HepG2 (cell line): Measurements from ENCODE around the gene TMC8. TPM values are rescaled to one million over a fixed set of nuclear protein-coding genes. Genes with fewer than 3 reads are reported as not detected.
A peak's percentile ranks its signal among the peaks of the same experiment; 100 is the strongest.

Experiments used
- ATAC-seq: fragments of 200-7000 bp; cut with Tn5 transposase; 3 replicates; pipeline ENCODE4 v1.9.1; 2020; ENCODE audit warnings: mild to moderate bottlenecking, moderate library complexity
- BruUV-seq: library from RNA; stranded (reverse); fragments of 400-500 nt; replicated peaks from 2 replicates; lab custom pipeline; 2021; lab: Mats Ljungman, UMichigan
- CTCF ChIA-PET: fragments of 300-600 bp; formaldehyde crosslinking; extraction: SDS; loops from one replicate; lab custom pipeline; 2021; ENCODE audit warnings: low total read pairs, inconsistent platforms, low intra/inter-chr PET ratio; lab: Yijun Ruan, JAX
- POLR2A ChIA-PET: fragments of 350-600 bp; sonication (Branson Sonifier 250); formaldehyde crosslinking; loops from one replicate; lab custom pipeline; 2020; ENCODE audit warnings: antibody characterized with exemption, inconsistent platforms; lab: Yijun Ruan, JAX
- DNase-seq: peaks from one replicate; pipeline ENCODE4 v3.0.0-alpha.2; 2015; ENCODE audit warnings: low spot score
- FAIRE-seq: peaks from 3 replicates; lab custom pipeline; 2011; peaks lifted over from hg19 to GRCh38; lab: Jason Lieb, UNC
- H2AFZ ChIP-seq: one replicate; pipeline ENCODE4 v1.6.1; 2011; ENCODE audit warnings: low read length, inconsistent platforms
- H3K27ac ChIP-seq: fragments of 300-600 bp; 3 replicates; pipeline ENCODE4 v1.8.0; 2011; ENCODE audit warnings: mixed run types, mild to moderate bottlenecking, mixed read lengths, low read length, inconsistent platforms; ENCODE audit not compliant: insufficient read depth; ENCODE audit errors: extremely low read length
- H3K27me3 ChIP-seq, 2 experiments: fragments of 200-600 bp in 1 of 2; 2 replicates in 1 of 2; 3 replicates in 1 of 2; pipeline versions ENCODE4 v1.6.0 to v1.8.0; 2011; ENCODE audit warnings: low read length in 2 of 2, mild to moderate bottlenecking in 2 of 2, moderate library complexity in 2 of 2, inconsistent platforms in 1 of 2; ENCODE audit not compliant: insufficient read depth in 2 of 2, control insufficient read depth in 1 of 2
- H3K36me3 ChIP-seq, 2 experiments: fragments of 200-600 bp in 1 of 2; replicated peaks in 1 of 2; 2 replicates in 1 of 2; 3 replicates in 1 of 2; pipeline versions ENCODE4 v1.5.1 to v1.8.0; 2011; ENCODE audit warnings: low read length in 2 of 2, inconsistent platforms in 1 of 2; ENCODE audit not compliant: insufficient read depth in 2 of 2, control insufficient read depth in 1 of 2
- H3K4me1 ChIP-seq: 2 replicates; pipeline ENCODE4 v1.5.1; 2012; ENCODE audit warnings: low read length, inconsistent platforms; ENCODE audit not compliant: insufficient read depth
- H3K4me2 ChIP-seq: 2 replicates; pipeline ENCODE4 v1.6.0; 2011; ENCODE audit warnings: low read depth, low read length, inconsistent platforms
- H3K4me3 ChIP-seq, 3 experiments: fragments of 200-600 bp in 1 of 3; sonication (generic), shearing (Covaris generic) in 1 of 3; replicated peaks in 1 of 3; 2 replicates each; pipeline ENCODE4 v1.5.1; 2011 to 2016; ENCODE audit warnings: low read length in 3 of 3, inconsistent platforms in 2 of 3, low read depth in 2 of 3, mild to moderate bottlenecking in 2 of 3, control low read depth in 1 of 3, mixed read lengths in 1 of 3; ENCODE audit not compliant: insufficient read depth in 1 of 3
- H3K79me2 ChIP-seq: one replicate; pipeline ENCODE4 v1.6.1; 2011; ENCODE audit warnings: low read length, inconsistent platforms; ENCODE audit not compliant: insufficient read depth
- H3K9ac ChIP-seq: 2 replicates; pipeline ENCODE4 v1.6.0; 2011; ENCODE audit warnings: mild to moderate bottlenecking, low read depth, low read length, inconsistent platforms; ENCODE audit not compliant: insufficient read depth
- H3K9me3 ChIP-seq: 2 replicates; pipeline ENCODE4 v1.5.1; 2012; ENCODE audit warnings: mild to moderate bottlenecking, low read length
- H4K20me1 ChIP-seq: 2 replicates; pipeline ENCODE4 v1.6.0; 2011; ENCODE audit warnings: inconsistent platforms, mild to moderate bottlenecking, low read length, moderate library complexity; ENCODE audit not compliant: insufficient read depth
- AHR ChIP-seq: IDR thresholded peaks from 2 replicates; pipeline ENCODE4 v1.6.1; 2018; ENCODE audit warnings: missing genetic modification reagents, missing compliant biosample characterization
- FOXK1 ChIP-seq: sonication (generic); formaldehyde crosslinking; IDR thresholded peaks from 2 replicates; pipeline ENCODE4 v1.4.0; 2020; ENCODE audit warnings: low read depth, missing genetic modification reagents, borderline replicate concordance
- MBD4 ChIP-seq: IDR thresholded peaks from 2 replicates; pipeline ENCODE4 v1.6.1; 2012; ENCODE audit warnings: low read length, inconsistent platforms, borderline replicate concordance
- MIER2 ChIP-seq: IDR thresholded peaks from 2 replicates; pipeline ENCODE4 v1.6.1; 2016; ENCODE audit warnings: missing biosample characterization, missing genetic modification reagents
- MIER3 ChIP-seq: IDR thresholded peaks from 2 replicates; pipeline ENCODE4 v1.6.1; 2016; ENCODE audit warnings: missing compliant biosample characterization, borderline replicate concordance
- NAIF1 ChIP-seq: sonication (generic); formaldehyde crosslinking; IDR thresholded peaks from 2 replicates; pipeline ENCODE4 v1.5.0; 2020; ENCODE audit warnings: mild to moderate bottlenecking, missing genetic modification reagents, borderline replicate concordance
- PRMT3 ChIP-seq: sonication (generic); formaldehyde crosslinking; IDR thresholded peaks from 2 replicates; pipeline ENCODE4 v1.8.1; 2022; ENCODE audit warnings: low read depth, mild to moderate bottlenecking, moderate library complexity, missing genetic modification reagents, borderline replicate concordance
- SALL2 ChIP-seq: sonication (generic); formaldehyde crosslinking; IDR thresholded peaks from 2 replicates; pipeline ENCODE4 v1.8.1; 2023; ENCODE audit warnings: mild to moderate bottlenecking, missing genetic modification reagents, inconsistent platforms
- SOX6 ChIP-seq, 2 experiments: fragments of 450-650 bp in 1 of 2; sonication (generic) in 1 of 2; formaldehyde crosslinking in 1 of 2; IDR thresholded peaks; 2 replicates each; pipeline versions ENCODE4 v1.4.0 to v1.6.1; 2017 to 2020; ENCODE audit warnings: antibody characterized with exemption in 1 of 2, mild to moderate bottlenecking in 1 of 2, missing genetic modification reagents in 1 of 2
- ZNF138 ChIP-seq: sonication (generic); formaldehyde crosslinking; IDR thresholded peaks from 2 replicates; pipeline ENCODE4 v1.5.0; 2020; ENCODE audit warnings: mild to moderate bottlenecking, low read depth, missing genetic modification reagents
- WGBS: methylation state at CpG from one replicate; pipeline ENCODE4 v1.1.6; 2017; ENCODE audit warnings: low lambda C conversion rate; 5-methylcytosine and 5-hydroxymethylcytosine counted together
- in situ Hi-C: cut with HindIII; loops from 2 replicates; pipeline ENCODE4 v1.10.0; 2017; ENCODE audit warnings: low pct_unique_long_range_greater_than_20kb; ENCODE audit not compliant: extremely low pct_ligation_motif_present
- intact Hi-C: fragments of 100-400 bp; cut with micrococcal nuclease; formaldehyde crosslinking; loops from one replicate; pipeline ENCODE4 v1.10.0; 2022; ENCODE audit not compliant: unreplicated experiment
- polyA plus RNA-seq, 8 experiments: library from polyadenylated mRNA; depleted of rRNA in 3 of 8; stranded (reverse) in 7 of 8; unstranded in 1 of 8; fragments of >200 nt; fragmentation: Illumina TruSeq in 4 of 8; extraction: Trizol in 4 of 8; gene quantifications; 2 replicates each; pipeline versions ENCODE4 v1.2.1 to v1.2.3, GENCODE V29; 2011 to 2016; ENCODE audit warnings: low read depth in 4 of 8, missing spikeins in 1 of 8, mixed read lengths in 1 of 8; ENCODE audit not compliant: insufficient read depth in 1 of 8
- total RNA-seq, 5 experiments: library from RNA; depleted of rRNA; stranded (reverse); fragments of >200 nt; fragmentation: Illumina TruSeq; extraction: Trizol; gene quantifications; 2 replicates each; pipeline ENCODE4 v1.2.3, GENCODE V29; 2016; ENCODE audit warnings: low read depth in 1 of 5
- TF ChIP-seq, protein P1 (sequence below): sonication (generic); formaldehyde crosslinking; IDR thresholded peaks from 2 replicates; pipeline ENCODE4 v1.8.1; 2023; ENCODE audit warnings: mild to moderate bottlenecking, missing genetic modification reagents
- TF ChIP-seq, protein P2 (sequence below): sonication (generic); formaldehyde crosslinking; IDR thresholded peaks from 2 replicates; pipeline ENCODE4 v1.4.0; 2020; ENCODE audit warnings: missing genetic modification reagents
- TF ChIP-seq, protein P3 (sequence below): sonication (generic); formaldehyde crosslinking; IDR thresholded peaks from 2 replicates; pipeline ENCODE4 v1.5.0; 2020; ENCODE audit warnings: mild to moderate bottlenecking, missing genetic modification reagents

The TMC8 gene
- total and polyA plus RNA-seq, 2 of the 13 experiments (the other 11 are each of a cell fraction or from before 2014, with no cell fraction given): 0.53 to 7.8 TPM

DNA sequence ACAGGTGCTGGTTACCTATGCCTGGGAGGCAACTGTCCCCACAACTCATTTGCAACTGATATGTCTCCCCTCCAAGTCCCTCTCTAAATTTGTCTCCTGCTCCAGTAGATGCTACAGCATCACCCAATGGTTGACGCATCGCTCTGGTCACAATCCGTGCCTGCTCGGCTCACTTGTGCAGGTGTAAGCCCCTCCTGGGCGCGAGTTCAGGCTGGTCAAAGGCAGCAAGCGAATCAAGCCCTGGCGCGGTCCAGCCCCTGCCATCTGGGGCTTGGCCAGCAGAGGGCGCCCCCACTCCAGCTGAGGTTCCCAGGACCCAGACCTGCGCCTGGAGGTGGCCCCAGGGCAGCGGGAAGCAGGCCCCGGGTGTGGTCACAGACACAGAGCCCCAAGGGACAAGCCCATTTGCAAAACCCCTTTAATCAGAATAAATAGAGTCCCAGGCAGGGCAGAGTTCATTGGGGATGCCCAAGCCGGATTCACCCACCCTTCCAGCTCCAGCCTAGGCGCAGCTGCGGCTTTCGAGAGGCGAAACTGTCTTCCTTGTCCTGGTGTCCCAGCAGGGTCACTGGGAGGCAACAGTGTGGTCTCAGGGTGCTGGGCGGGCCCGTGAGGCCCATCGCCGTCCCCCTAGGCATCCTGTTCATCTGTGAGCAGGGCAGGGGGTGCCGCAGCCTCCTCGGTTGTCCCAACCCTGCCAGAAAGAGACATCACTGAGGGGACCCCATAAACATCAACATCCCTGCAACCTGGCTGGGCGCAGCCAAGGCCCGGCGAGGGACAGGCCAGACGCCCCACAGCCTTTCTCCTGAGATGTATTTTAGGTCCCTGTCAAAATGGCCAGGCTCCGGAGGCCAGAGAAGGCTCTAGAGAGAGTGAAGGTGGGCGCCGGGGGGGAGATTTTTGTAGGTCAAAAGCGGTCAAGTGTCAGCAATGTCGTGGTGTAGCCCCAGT lies 17.8 kb upstream of the TMC8 start:
- DNase-seq (peak; percentile 52), ATAC-seq (peak; percentile 74), FAIRE-seq (peak; percentile 77)
- Histone ChIP-seq H3K9ac (no peak overlapping the region), H3K4me3 (no peak overlapping the region), H3K79me2 (no peaks in the 10 kb centered on the region), H3K27me3 (no peaks in the 10 kb centered on the region), H3K4me2 (no peak overlapping the region), H3K9me3 (no peaks in the 10 kb centered on the region), H4K20me1 (peaks cover 11% of the 10 kb centered on the region; the same call in 1 of the 2 replicates), H3K36me3 (peaks cover 11 to 37% of the 10 kb centered on the region in 2 experiments), H3K27ac (no peak overlapping the region), H2AFZ (no peak overlapping the region), H3K4me1 (peaks cover 29% of the 10 kb centered on the region)
- 78% methylated on average over 25 of the region's 33 CpGs for WGBS
- intact Hi-C loops (loop anchor here (1.0 to 5.0 kb wide), 2 partner anchors 75 to 139 kb away; partner anchors contain the start of genes AFMID and TK1), in situ Hi-C loops (loop anchor here (5.0 kb wide), 1 partner anchor 75 kb away; the partner anchor contains the start of genes AFMID and TK1)
- ChIA-PET CTCF (interaction anchor here (0.9 to 2.5 kb wide), 8 partner anchors 22 to 140 kb away, joined by 3 to 18 read pairs (median 6); partner anchors contain the start of gene AFMID), POLR2A (interaction anchor here (1.2 kb wide), 1 partner anchor 15 kb away, joined by 5 read pairs; no protein-coding TSS in a partner anchor)
- no TSS peak for BruUV-seq
- TF ChIP-seq, protein P1, sequence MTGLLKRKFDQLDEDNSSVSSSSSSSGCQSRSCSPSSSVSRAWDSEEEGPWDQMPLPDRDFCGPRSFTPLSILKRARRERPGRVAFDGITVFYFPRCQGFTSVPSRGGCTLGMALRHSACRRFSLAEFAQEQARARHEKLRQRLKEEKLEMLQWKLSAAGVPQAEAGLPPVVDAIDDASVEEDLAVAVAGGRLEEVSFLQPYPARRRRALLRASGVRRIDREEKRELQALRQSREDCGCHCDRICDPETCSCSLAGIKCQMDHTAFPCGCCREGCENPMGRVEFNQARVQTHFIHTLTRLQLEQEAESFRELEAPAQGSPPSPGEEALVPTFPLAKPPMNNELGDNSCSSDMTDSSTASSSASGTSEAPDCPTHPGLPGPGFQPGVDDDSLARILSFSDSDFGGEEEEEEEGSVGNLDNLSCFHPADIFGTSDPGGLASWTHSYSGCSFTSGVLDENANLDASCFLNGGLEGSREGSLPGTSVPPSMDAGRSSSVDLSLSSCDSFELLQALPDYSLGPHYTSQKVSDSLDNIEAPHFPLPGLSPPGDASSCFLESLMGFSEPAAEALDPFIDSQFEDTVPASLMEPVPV: no peak
- TF ChIP-seq ZNF138 (peak; percentile 74; the same call in 1 of the 2 replicates), SOX6 (IDR thresholded peaks at IDR 0.05) (no peak), SOX6 (CRISPR knock-in tag; IDR thresholded peaks at IDR 0.05) (peak; percentile 42; the same call in 1 of the 2 replicates), PRMT3 (CRISPR knock-in tag) (no peak), FOXK1 (0 out of 2 replicates have a peak, but pooled peaks have one; percentile 38), MBD4 (no peak), SALL2 (CRISPR knock-in tag) (peak; percentile 77; the same call in 1 of the 2 replicates), NAIF1 (CRISPR knock-in tag) (no peak), AHR (CRISPR knock-in tag) (0 out of 2 replicates have a peak, but pooled peaks have one; percentile 75), MIER3 (0 out of 2 replicates have a peak, but pooled peaks have one; percentile 28), MIER2 (CRISPR knock-in tag) (no peak)
- TF ChIP-seq, protein P2, sequence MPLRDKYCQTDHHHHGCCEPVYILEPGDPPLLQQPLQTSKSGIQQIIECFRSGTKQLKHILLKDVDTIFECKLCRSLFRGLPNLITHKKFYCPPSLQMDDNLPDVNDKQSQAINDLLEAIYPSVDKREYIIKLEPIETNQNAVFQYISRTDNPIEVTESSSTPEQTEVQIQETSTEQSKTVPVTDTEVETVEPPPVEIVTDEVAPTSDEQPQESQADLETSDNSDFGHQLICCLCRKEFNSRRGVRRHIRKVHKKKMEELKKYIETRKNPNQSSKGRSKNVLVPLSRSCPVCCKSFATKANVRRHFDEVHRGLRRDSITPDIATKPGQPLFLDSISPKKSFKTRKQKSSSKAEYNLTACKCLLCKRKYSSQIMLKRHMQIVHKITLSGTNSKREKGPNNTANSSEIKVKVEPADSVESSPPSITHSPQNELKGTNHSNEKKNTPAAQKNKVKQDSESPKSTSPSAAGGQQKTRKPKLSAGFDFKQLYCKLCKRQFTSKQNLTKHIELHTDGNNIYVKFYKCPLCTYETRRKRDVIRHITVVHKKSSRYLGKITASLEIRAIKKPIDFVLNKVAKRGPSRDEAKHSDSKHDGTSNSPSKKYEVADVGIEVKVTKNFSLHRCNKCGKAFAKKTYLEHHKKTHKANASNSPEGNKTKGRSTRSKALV (CRISPR knock-in tag): 0 out of 2 replicates have a peak, but pooled peaks have one; percentile 31
- TF ChIP-seq, protein P3, sequence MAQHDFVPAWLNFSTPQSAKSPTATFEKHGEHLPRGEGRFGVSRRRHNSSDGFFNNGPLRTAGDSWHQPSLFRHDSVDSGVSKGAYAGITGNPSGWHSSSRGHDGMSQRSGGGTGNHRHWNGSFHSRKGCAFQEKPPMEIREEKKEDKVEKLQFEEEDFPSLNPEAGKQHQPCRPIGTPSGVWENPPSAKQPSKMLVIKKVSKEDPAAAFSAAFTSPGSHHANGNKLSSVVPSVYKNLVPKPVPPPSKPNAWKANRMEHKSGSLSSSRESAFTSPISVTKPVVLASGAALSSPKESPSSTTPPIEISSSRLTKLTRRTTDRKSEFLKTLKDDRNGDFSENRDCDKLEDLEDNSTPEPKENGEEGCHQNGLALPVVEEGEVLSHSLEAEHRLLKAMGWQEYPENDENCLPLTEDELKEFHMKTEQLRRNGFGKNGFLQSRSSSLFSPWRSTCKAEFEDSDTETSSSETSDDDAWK (CRISPR knock-in tag): no peak
